ENCODE results near the gene DTNB.

DNA sequence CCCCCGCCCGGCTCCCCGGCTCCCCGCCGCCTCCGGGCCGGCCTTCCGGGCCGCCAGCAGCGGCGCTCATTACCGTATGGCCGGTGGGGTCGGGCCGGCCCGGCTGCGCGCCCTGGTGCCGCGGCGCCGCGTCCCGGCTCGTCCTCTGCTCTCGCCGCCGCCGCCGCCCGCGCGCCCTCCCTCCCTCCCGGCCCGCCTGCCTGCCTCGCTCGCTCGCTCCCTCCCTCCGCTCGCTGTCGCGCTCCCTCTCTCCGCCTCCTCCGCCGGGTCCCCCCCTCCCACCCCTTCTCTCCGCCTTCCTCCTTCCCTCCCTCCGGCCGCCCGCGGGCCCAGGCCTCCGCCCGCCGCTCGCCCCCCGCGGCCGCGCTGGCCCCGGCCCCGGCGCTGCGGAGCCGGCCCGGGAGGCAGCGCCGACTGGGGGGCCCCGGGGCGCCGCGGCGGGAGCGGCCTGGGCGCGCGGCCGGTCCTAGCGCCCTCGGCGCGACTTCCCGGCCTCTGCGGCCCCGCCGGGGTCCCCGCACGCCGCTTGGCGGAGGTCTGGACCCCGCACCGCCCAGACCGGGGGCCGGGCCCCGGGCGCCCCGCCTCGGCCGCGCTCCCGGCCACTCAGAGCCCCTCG lies 331.5 kb downstream of the DTNB start, which contains the start of gene DNMT3A:
- TF ChIP-seq, protein P1, sequence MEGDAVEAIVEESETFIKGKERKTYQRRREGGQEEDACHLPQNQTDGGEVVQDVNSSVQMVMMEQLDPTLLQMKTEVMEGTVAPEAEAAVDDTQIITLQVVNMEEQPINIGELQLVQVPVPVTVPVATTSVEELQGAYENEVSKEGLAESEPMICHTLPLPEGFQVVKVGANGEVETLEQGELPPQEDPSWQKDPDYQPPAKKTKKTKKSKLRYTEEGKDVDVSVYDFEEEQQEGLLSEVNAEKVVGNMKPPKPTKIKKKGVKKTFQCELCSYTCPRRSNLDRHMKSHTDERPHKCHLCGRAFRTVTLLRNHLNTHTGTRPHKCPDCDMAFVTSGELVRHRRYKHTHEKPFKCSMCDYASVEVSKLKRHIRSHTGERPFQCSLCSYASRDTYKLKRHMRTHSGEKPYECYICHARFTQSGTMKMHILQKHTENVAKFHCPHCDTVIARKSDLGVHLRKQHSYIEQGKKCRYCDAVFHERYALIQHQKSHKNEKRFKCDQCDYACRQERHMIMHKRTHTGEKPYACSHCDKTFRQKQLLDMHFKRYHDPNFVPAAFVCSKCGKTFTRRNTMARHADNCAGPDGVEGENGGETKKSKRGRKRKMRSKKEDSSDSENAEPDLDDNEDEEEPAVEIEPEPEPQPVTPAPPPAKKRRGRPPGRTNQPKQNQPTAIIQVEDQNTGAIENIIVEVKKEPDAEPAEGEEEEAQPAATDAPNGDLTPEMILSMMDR (IDR thresholded peaks at IDR 0.05): no peak
- no peak for TF ChIP-seq POLR2AphosphoS5 (IDR thresholded peaks at IDR 0.05)
- TF ChIP-seq POLR2A (IDR thresholded peaks at IDR 0.05; ENCODE audit: low read depth): no peak
- TF ChIP-seq EP300 (IDR thresholded peaks at IDR 0.05): no peak

Data from esophagus muscularis mucosa (tissue), 4 donors.